ENCODE measurements around the gene TMEM163.
A peak's percentile ranks its signal among the peaks of the same experiment; 100 is the strongest.
"Not testable (repeated sequence)": the region's sequence is repeated elsewhere in the genome, so short reads cannot be mapped to it uniquely, and the experiment has no call there.

Gene TMEM163

DNA sequence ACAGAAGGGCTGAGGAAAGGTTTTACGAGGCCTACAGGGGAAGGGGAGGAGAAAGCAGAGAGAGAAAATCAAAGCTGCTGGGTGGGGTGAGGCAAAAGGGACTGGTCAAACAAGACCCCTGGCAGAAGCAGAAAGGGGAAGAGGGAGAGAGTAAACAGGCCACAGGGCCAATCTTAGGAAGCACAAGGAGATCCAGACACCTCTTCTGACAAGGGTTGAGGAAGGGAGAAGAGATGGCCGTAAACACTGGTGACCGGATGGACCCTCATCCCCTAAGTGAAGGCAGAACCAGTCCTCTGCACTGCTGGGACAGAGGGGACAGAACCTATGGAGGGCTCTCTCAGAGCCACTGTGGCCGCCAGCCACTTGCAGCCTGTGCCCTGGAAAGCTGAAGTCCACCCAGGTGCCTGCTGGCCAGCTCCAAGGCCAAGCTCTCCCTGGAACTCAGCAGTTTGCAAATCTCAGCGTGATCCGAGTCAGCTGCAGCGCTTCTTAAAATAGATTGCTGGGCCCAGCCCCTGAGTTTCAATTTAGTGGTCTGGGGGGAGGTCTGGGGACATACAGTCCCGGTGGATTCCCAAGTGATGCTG lies 108.8 kb downstream of the TMEM163 start:
- FAIRE-seq: no peak

DNA sequence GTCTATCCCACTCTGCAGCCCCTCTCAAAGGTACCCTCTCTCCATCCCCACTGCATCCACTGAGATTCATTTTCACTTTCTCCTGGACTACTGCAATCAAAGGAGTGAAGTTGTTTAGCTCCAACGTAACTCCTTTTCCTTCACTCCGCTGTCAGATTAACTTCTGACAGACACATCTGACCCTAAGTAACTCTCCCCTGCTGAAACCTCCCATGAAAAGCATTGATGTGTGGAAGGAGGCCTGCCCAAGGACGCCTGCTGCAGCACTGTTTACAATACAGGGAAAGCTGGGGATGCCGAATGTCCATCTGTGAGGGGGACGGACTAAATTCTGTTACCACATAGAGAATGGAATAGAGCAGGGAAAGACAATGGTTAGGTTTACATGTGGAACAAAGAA lies 114.8 kb downstream of the TMEM163 start:
- no peak for FAIRE-seq

DNA sequence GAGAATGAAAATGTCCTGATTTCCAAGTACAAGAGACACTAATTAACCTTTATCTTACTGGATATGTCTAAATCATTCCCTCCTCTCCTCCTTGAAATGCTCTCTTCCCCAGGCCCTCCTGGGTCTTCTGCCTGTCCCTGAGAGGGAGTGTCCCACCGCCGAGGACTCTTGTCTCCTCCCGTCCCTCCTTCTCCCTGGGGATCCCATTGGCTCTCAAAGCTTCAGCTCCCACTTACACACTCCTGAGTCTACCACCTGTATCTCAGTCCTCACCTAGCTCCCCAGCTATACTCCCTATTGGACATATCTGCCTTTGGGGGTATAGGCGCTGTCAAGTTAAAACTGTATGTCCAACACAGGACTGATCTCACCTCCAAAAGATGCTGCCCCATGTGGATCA lies 116.1 kb downstream of the TMEM163 start:
- no peak for FAIRE-seq

DNA sequence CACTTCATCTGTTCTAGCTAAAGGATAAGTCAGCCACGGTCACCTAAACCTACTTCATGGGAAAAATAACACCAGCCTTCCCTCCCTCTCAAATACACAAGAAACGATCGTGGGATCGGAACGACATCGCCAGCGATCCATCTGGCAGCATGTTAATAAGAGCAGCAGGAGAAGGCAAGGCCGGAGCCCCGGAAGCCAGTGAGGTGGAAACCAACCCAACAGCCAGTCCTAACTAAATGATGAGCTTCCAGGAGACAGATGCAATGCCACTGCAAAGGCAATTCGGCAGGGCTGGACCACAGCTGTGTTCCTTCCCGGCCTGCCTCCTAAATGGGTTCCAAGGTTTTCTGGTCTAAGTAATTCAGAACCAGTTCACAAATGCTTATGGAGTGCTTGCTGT lies 117.5 kb downstream of the TMEM163 start:
- no peak for FAIRE-seq

DNA sequence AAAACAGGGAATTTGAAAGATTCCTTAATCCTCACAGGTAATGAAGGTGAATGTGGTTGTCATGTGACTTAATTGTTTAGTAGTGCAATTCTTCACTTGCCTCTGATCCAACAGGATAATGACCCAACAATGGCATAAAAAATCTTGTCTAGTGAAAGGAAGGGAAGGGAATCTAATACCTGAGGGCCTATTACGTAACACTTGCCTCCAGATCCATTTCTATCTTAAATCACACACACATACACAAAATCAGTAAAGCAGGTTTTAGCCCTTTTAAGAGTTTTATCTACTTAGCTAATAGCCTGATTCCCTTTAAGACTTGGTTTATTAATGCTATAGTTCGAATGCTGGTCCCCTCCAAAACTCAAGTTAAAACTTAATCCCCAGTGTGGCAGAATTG lies 118.6 kb downstream of the TMEM163 start:
- FAIRE-seq: peak; percentile 30

DNA sequence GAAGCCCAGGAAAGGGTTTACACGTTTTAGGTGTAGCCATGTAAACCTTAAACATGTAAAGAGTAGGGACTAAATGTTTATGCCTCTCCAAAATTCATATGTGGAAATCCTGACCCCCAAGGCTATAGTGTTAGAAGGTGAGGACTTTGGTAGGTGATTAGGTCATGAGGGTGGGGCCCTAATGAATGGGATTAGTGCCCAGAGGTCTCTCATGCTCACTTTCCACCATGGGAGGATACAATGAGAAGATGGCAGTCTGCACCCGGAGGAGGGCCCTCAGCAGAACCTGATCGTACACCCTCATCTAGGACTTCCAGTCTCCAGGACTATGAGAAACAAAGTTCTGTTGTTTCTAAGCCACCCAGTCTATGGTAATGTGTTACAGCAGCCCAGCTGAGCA lies 119.6 kb downstream of the TMEM163 start:
- no peak for FAIRE-seq

DNA sequence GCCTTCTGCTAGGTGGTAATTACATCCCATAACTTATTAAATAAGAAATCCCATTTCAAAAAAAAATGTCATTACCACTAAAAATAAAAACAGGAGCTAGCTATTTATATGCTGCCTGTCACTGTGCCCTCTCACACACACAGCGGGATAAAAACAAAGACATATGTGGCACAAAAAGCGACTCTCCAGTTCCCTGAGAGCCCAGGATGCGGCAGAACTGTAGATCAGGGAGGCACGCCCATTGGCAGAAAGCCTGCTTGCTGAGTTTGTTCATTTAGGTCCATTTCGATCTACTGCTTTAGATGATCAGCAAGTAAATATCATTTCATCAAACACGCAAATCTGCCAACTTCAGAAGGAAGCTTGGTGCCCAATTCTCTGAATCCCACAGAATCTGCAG lies 124.4 kb downstream of the TMEM163 start:
- peak; percentile 86 for FAIRE-seq

DNA sequence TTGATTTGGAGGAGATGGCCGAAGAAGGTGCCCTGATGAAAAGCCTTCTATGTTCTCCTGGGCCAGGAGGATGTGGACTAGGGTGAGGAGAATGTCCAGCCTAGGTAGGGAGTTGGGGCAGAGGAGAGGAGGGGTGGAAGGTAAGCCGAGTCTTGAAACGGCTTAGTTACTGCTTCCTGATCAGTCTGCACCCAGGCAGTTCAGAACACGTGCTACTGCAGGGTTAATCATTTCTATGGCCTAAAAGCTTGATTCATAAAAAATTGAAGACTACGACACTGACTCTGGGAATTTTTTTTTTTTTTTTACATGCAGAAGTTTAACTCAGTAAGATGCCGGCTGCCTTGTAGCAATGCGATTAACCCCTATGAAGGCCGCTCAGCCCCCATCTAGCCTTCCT lies 125.3 kb downstream of the TMEM163 start:
- FAIRE-seq: peak; percentile 81

DNA sequence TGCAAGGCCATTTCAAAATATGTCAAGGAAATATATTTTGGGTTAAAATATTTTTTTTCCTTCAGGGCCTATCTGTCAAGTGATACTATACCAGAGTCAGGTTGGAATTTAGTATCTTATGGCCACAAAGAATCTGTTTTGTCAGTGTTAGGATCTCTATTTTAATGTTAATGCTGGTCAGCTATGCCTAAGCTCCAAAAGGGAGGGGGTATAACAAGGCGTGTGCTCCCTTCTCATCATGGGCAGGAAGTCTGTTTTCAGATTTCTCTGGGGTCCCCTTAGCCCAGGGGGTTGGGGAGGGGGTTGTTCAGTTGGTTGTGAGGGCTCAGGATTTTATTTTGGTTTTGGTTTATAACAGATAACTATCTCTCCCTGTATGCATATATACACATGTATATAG lies 126.4 kb downstream of the TMEM163 start:
- no peak for FAIRE-seq

DNA sequence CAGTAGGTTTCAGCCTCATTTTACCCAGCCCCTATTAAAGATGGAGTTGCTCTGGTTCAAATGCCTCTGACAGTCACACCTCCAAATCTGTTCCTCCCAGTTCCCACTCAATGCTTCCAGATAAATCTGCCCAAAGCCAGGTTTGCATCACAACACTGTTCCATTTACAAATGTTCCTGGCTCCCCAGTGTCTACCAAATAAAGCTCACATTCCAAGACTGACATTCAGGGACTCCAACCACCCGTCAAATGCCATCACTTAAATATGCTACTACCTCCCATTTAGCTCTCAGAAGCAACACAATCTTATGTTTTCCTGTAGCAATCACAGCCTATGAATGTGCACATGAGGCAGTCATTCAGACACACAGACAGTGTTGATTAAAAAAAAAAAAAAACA lies 127.3 kb downstream of the TMEM163 start:
- no peak for FAIRE-seq

DNA sequence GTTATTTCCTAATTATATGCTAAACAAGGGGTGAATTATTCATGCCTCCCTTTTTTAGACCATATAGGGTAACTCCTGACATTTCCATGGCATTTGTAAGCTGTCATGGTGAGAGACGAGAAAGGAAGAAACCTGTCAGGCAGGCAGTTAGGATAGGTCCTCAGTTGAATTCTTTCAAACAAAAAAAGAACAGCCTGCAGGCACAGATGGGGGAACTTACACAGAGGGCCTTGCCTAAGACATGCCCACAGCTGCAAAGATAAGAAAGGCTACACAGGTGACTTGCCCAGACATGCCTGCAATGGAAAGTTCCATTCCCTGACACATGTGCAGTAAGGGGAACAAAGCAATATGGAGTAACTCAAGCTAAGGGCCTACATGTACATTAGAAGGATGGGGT lies 128.1 kb downstream of the TMEM163 start:
- no peak for FAIRE-seq

DNA sequence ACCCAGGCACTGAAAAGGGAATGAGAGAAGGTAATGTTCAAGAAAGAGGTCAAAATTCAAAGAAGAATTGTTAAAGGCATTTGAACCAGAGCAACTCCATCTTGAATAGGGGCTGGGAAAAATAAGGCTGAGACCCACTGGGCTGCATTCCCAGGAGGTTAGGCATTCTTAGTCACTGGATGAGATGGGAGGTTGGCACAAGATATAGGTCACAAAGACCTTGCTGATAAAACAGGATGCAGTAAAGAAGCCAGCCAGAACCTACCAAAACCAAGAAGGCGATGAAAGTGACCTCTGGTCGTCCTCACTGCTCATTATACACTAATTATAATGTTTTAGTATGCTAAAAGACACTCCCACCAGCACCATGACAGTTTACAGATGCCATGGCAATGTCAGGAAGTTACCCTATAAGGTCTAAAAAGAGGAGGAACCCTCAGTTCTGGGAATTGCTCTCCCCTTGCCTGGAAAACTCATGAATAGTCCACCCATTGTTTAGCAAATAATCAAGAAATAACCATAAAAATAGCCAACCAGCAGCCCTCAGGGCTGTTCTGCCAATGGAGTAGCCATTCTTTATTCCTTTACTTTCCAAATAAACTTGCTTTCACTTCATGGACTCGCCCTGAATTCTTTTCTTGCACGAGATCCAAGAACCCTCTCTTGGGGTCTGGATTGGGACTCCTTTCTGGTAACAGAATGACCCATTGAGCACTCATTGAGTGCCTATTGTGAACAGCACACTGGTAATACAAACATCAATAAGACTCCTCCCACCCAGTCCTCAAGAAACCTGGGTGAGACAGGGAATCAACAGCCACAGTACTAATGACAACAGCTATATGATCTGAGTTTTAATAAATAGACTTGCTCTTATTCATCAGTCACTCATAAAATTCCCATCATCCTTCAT lies 129.4 kb downstream of the TMEM163 start:
- not testable (repeated sequence) for FAIRE-seq

DNA sequence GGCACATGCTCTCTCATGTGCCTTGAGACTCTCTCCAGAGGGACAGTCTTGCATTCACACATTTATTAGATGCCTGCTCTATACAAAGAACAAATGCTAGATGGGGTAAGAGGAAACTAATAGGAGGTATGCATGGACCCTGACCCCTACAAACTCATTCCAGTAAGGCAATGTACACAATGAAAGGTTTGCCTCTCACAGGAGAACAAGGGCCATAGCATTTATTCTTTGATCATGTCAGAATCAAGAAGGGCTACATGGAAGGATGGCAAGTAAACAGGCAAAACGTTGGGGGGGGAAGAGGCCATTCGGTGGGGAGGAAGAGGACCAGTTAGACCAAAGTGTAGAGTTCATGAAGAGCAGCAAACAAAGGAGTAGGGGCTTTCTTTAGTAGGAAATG lies 130.2 kb downstream of the TMEM163 start:
- no peak for FAIRE-seq

DNA sequence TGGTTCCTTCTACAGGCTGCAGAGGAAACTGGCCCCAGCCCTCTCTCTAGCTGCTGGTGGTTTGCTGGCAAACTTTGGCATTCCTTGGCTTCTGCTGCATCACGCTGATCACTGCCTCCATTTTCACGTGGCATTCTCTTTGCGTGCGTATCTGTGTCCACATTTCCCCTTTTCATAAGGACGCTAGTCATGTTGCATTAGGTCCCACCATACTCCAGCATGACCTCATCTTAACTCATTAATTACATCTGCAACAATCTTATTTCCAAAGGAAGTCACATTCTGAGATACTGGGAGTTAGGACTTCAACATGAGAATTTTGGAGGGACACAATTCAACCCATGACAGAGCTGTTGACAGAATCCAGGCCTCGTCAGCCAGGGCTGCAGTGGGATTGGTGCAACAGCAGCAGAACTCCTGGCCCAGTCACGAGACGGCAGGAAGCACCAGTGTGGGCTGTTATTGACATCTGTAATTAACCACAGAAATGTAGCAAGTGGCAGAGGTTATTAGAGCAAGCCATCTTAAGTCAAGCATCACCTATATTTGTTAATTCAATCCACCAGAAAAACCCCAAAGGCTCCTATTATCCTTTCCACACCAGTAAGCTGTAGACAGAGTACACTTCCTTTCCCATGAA lies 132.4 kb downstream of the TMEM163 start:
- no peak for FAIRE-seq

DNA sequence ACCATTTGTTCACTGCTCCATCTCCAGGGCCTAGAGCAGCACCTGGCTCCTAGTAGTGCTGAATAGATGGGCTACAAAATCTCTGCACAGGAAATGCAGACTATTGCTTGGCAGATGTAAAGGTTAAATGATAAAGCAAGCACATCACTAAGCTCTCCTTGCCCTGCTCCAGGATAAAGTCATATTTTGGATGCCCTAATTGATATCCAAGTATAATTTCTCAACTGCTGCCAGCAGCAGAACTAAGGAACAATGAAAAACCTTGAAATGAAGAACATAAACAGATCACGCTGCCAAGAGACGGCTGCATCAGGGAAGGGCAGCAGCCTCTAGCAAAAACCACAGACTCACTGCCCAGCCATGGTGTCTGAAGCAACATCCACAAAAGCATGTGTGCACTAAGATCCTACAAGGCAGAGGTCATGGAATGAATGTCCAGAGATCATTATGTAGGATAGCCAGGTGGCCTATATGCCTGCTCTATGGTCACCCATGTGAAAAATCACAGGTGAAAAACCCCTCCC lies 134.7 kb downstream of the TMEM163 start:
- no peak for FAIRE-seq

DNA sequence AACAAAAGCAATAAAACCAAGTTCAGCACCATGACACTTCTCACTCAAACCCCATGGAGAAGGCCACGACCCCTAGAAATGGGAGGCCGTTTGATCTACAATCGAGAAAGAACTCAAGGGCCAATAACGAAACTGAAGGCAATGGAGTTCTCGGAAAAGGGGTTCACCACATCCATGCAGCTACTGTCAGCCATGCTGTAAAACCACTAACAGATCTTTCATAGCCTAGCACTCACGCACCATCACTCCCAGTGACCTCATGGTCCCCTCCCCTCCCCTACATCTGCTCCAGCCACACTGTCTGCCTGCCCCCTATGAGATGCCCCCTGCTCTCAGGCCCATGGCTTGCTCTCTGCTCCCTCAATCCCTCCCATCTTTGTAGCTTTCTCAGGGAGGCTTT lies 135.3 kb downstream of the TMEM163 start:
- no peak for FAIRE-seq

DNA sequence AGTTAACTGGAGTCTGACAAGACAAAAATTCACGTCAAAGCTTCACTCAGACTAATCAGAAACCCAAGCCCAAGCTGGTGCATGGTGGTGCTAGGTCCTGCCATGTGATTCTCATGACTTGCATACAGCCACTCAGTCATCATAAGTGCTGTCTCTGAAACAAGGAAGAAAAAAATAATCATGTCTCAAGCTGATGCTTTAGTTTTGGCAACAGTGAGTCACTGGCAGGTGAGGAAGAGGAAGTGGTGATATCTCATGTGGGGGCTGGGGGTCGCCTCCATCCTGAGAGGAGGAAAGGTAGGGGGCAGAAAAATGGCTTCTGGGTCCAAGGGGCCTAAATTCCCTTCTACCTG lies 136.3 kb downstream of the TMEM163 start:
- FAIRE-seq: no peak

DNA sequence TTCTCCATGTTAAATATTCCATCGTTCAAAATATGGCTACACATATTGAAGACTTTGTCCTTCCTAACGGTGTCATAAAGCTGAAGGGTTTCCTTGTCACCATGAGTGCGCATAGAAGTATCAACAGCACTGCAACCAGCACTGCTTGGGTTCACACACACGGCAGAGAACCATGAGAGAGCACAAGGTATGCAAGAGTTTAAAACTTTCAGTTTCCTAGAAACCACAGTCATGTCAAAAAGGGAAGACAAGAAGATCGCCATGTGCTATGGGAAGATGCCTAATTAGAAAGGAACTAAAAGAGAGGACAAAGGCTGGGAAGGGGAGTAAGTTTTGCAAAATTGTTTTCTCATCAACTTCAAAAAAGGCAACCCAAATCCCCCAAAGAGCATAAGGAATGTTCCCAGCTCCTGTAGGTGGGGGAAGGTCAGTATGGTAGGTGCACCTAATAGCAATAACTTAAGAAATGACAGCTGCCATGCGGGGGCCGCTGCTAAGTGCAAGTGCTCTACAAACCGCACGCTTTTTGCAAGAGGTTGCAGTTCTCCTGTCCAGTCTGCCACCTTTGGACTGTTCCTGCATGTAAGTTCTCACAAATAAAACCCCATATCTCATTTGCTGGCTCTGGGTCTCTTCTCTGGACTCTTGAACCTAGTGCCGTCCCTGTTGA lies 136.8 kb downstream of the TMEM163 start:
- FAIRE-seq: no peak

DNA sequence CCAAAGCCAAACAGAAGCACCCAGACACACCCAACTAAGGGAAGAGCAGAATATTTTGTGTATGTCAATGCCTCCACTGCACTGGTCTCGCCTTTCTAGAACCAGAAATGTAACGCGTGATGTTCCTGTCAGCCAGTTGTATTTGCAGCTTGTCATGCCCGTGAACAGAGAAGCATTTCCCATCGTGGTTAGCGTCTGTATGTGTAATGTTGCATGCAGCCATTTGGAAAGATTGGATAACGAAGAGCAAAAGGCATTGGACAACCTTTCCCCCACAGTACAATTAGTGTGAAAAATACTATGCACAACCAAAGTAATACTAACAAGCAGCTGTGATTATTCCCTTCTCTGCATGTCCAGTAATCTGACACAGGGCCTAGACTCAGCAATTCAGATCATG lies 140.5 kb downstream of the TMEM163 start:
- FAIRE-seq: no peak

DNA sequence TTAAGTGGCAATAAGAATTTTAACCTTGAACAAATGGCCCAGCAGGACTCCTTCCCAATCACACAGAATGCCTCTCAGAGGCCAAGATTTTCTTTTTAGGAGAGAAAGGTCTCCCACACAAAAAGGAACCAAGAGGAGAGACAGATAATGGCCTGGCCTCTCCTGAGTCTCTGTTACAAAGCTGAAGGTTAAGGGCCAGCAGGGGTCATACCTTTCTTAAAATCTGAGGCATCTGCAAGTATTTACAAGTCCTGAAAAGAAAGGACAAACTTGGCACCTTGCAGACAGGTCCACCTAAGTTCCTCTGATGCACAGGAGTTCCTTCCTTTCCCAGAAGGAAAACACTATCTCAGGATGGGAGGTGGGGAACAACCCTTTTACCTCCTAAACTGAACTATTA lies 142.3 kb downstream of the TMEM163 start:
- no peak for FAIRE-seq

DNA sequence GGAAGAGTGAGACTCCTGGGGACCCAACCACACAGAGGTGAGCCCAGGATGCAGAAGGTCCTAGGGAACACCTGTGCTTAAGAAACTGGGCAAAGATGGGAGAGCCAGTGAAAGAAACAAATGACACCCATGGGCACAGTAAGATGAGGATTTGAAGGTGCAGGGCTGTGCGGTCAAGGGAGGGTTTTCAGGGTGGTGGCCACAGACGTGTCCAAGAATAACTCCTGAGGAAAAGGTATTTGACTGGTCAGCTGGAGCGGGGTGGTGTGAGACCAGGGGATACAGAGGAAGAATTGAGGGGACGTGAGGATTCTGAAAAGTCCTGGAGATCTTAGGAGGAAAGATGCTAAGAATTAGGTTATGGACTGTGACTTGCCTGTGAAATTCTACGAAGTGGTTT lies 142.9 kb downstream of the TMEM163 start:
- no peak for FAIRE-seq

DNA sequence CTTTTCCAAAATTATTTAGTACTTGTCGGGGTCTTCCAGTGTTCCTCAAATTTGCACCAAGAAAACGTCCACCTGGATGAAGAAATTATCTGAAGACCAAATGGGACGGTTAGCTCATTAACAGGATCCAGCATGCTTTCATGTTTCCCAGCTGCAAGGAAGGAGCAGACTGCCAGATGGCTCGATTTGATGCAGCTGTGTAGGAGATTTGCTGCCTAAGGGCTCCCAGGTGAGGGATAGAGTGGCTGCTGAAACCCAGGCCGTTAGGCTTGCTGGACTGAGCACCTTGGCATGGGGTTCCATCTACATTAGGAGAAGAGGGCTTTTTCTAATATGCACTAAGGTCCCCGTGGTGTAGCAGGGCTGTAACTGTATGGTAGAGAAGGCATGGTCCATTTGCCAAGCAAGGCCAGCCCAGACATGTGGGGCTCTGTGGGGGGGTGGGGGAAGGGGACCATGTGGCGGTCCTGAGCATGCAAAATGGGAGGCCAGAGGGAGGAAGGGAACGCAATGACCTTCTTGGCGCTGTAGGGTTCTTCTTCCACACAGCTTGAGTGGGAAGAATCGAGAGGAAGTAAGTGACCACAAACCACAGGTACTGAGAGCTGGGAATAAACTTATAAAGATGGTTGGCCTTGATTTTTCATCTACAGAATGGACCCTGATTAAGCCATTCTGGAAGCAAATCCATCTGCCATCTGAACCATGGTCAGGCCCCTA lies 144.0 kb downstream of the TMEM163 start:
- peak; percentile 85 for FAIRE-seq

DNA sequence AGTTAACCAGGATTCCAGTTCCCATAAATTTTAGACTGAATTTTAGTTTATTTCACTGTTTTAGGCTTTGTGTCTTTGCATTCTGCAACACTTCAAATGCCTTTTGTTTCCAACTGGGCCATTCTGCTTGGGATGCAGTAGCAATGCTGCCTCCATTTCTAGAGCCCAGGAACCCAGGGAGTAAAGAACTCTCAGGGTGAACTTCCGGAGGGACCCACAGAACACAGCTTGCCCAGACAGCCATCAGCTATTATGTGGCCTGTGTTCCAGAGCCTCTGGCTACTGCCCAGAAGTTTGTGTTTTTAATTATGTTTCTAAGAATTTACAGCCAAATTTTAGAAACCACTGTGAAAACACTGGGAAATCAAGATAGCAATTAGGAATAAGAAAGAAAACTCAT lies 145.1 kb downstream of the TMEM163 start:
- FAIRE-seq: no peak

All from islet of Langerhans (tissue), 1 donor.